Small intestine (tissue), 7 donors: ENCODE results near the gene PDE11A. TPM values are rescaled to one million over a fixed set of nuclear protein-coding genes. Genes with fewer than 3 reads are reported as not detected.

ENCODE experiments used
- DNase-seq, 2 donors: peaks; one replicate each; pipeline versions ENCODE4 v3.0.0 to v3.0.0-alpha.2; 2013
- FAIRE-seq: peaks from 2 replicates; lab custom pipeline; 2012; peaks lifted over from hg19 to GRCh38; lab: Jason Lieb, UNC
- H3K27ac ChIP-seq, 3 donors: one replicate each; pipeline ENCODE4 v1.5.1; 2013; ENCODE audit warnings: low read length in 2 of 3, mild to moderate bottlenecking in 2 of 3, control low read depth in 1 of 3, inconsistent platforms in 1 of 3, low read depth in 1 of 3, moderate library complexity in 1 of 3
- H3K27me3 ChIP-seq, 3 donors: one replicate each; pipeline ENCODE4 v1.6.1; 2013; ENCODE audit warnings: low read length in 3 of 3, inconsistent platforms in 1 of 3; ENCODE audit not compliant: control insufficient read depth in 3 of 3, insufficient read depth in 3 of 3
- H3K36me3 ChIP-seq, 3 donors: one replicate each; pipeline ENCODE4 v1.6.1; 2013; ENCODE audit warnings: low read length in 3 of 3, inconsistent platforms in 1 of 3, low read depth in 1 of 3, mild to moderate bottlenecking in 1 of 3, moderate library complexity in 1 of 3; ENCODE audit not compliant: control insufficient read depth in 3 of 3, insufficient read depth in 2 of 3
- H3K4me1 ChIP-seq, 3 donors: one replicate each; pipeline ENCODE4 v1.6.1; 2013; ENCODE audit warnings: low read length in 2 of 3, inconsistent platforms in 1 of 3, low read depth in 1 of 3, mild to moderate bottlenecking in 1 of 3, moderate library complexity in 1 of 3; ENCODE audit not compliant: control insufficient read depth in 3 of 3, insufficient read depth in 2 of 3
- H3K4me3 ChIP-seq, 3 donors: one replicate each; pipeline ENCODE4 v1.5.1; 2013; ENCODE audit warnings: low read length in 3 of 3, control low read depth in 1 of 3, inconsistent platforms in 1 of 3, low read depth in 1 of 3, mild to moderate bottlenecking in 1 of 3, moderate library complexity in 1 of 3
- H3K9me3 ChIP-seq, 2 donors: one replicate each; pipeline ENCODE4 v1.6.1; 2013; ENCODE audit warnings: low read depth in 1 of 2, low read length in 1 of 2; ENCODE audit not compliant: control insufficient read depth in 2 of 2, insufficient read depth in 1 of 2
- WGBS, 3 donors: extraction: QIAGEN DNeasy Blood & Tissue Kit; methylation state at CpG; one replicate each; pipeline ENCODE4 v1.1.7; 2013; 5-methylcytosine and 5-hydroxymethylcytosine counted together
- polyA plus RNA-seq, 4 donors: library from polyadenylated mRNA; stranded (reverse) in 3 of 4; unstranded in 1 of 4; fragments of 200-250 nt in 3 of 4; fragments of 120-200 nt in 1 of 4; gene quantifications; one replicate each; pipeline versions ENCODE4 v1.2.1 to v1.2.3, GENCODE V29; 2013
- donor health status: healthy with polysubstance abuse.
- donor health status: control.
- donor health status: control.
- donor health status: Bipolar disorder and iron deficiency.
- donor health status: healthy.

The PDE11A gene
- polyA plus RNA-seq, 4 donors, result 0.27 to 3.8 (median 0.84) TPM

GRCh38 chr2:178069551-178069950 is 3.0 kb downstream of the PDE11A start:
- Histone ChIP-seq H3K27me3 (no peaks in the 10 kb centered on the region), H3K4me1 (peaks cover 0 to 19% (median 0%) of the 10 kb centered on the region in 3 donors), H3K9me3 (no peaks in the 10 kb centered on the region), H3K4me3 (no peak overlapping the region), H3K27ac (no peak overlapping the region), H3K36me3 (no peaks in the 10 kb centered on the region)
- WGBS, 3 donors, result 13 to 53% (median 34%) methylated on average over 1 of the region's 1 CpG
- peak in 1 of 2 donors; percentile 42 for DNase-seq
- no peak for FAIRE-seq

- Histone ChIP-seq H3K27me3 (no peaks in the 10 kb centered on the region), H3K4me1 (peaks cover 0 to 14% (median 0%) of the 10 kb centered on the region in 3 donors), H3K36me3 (no peaks in the 10 kb centered on the region), H3K9me3 (no peaks in the 10 kb centered on the region), H3K4me3 (no peak overlapping the region), H3K27ac (no peak overlapping the region)
- WGBS, 3 donors, result 89 to 97% (median 94%) methylated on average over 1 of the region's 1 CpG
- FAIRE-seq (no peak), DNase-seq (no peak)
Observed at GRCh38 chr2:178068823-178069454, 3.6 kb downstream of the PDE11A start.

- Histone ChIP-seq H3K9me3 (no peaks in the 10 kb centered on the region), H3K27me3 (no peaks in the 10 kb centered on the region), H3K4me3 (no peak overlapping the region), H3K27ac (no peak overlapping the region), H3K4me1 (peaks cover 0 to 6% (median 0%) of the 10 kb centered on the region in 3 donors), H3K36me3 (no peaks in the 10 kb centered on the region)
- no peak for FAIRE-seq
- no peak for DNase-seq
- WGBS, 3 donors, result 86 to 97% (median 94%) methylated on average over 1 of the region's 1 CpG
Observed at GRCh38 chr2:178066890-178067669, 5.5 kb downstream of the PDE11A start.

GRCh38 chr2:178066324-178066723 is 6.3 kb downstream of the PDE11A start:
- Histone ChIP-seq H3K36me3 (no peaks in the 10 kb centered on the region), H3K27ac (no peak overlapping the region), H3K27me3 (no peaks in the 10 kb centered on the region), H3K4me3 (no peak overlapping the region), H3K9me3 (no peaks in the 10 kb centered on the region), H3K4me1 (no peaks in the 10 kb centered on the region)
- 94 to 96% (median 94%) methylated on average over 3 of the region's 3 CpGs for WGBS, 3 donors
- DNase-seq (no peak), FAIRE-seq (no peak)

GRCh38 chr2:178059681-178060080 is 12.9 kb downstream of the PDE11A start:
- no peaks in the 10 kb centered on the region for H3K4me1 ChIP-seq
- FAIRE-seq, result no peak
- H3K9me3 ChIP-seq, result no peaks in the 10 kb centered on the region
- WGBS, 3 donors, result 81 to 98% (median 91%) methylated on average over 2 of the region's 2 CpGs
- H3K4me3 ChIP-seq, result no peak overlapping the region
- H3K36me3 ChIP-seq, result no peaks in the 10 kb centered on the region
- H3K27me3 ChIP-seq, result no peaks in the 10 kb centered on the region
- DNase-seq, result no peak
- no peak overlapping the region for H3K27ac ChIP-seq

GRCh38 chr2:178059111-178059510 is 13.5 kb downstream of the PDE11A start:
- H3K27me3 ChIP-seq, result no peaks in the 10 kb centered on the region
- no peaks in the 10 kb centered on the region for H3K36me3 ChIP-seq
- FAIRE-seq, result no peak
- DNase-seq, result no peak
- 89 to 96% (median 90%) methylated on average over 2 of the region's 2 CpGs for WGBS, 3 donors
- no peaks in the 10 kb centered on the region for H3K4me1 ChIP-seq
- H3K4me3 ChIP-seq, result no peak overlapping the region
- H3K9me3 ChIP-seq, result no peaks in the 10 kb centered on the region
- no peak overlapping the region for H3K27ac ChIP-seq

- 56 to 62% (median 60%) methylated on average over 2 of the region's 2 CpGs for WGBS, 3 donors
- Histone ChIP-seq H3K36me3 (no peaks in the 10 kb centered on the region), H3K4me3 (no peak overlapping the region), H3K4me1 (no peaks in the 10 kb centered on the region), H3K9me3 (no peaks in the 10 kb centered on the region), H3K27me3 (no peaks in the 10 kb centered on the region), H3K27ac (no peak overlapping the region)
- DNase-seq (no peak), FAIRE-seq (no peak)
Observed at GRCh38 chr2:178057179-178057680, 15.3 kb downstream of the PDE11A start.

GRCh38 chr2:178056345-178056744 is 16.2 kb downstream of the PDE11A start:
- no peak for FAIRE-seq
- H3K4me3 ChIP-seq, result no peak overlapping the region
- DNase-seq, result no peak
- WGBS, 3 donors, result 57 to 65% (median 58%) methylated on average over 1 of the region's 1 CpG
- no peak overlapping the region for H3K27ac ChIP-seq
- no peaks in the 10 kb centered on the region for H3K36me3 ChIP-seq
- no peaks in the 10 kb centered on the region for H3K27me3 ChIP-seq
- H3K9me3 ChIP-seq, result no peaks in the 10 kb centered on the region
- H3K4me1 ChIP-seq, result no peaks in the 10 kb centered on the region
